ENCODE data around the gene IDH3G. TPM values are rescaled to one million over a fixed set of nuclear protein-coding genes. Genes with fewer than 3 reads are reported as not detected.
A peak's percentile ranks its signal among the peaks of the same experiment; 100 is the strongest.
"Not testable (repeated sequence)": the region's sequence is repeated elsewhere in the genome, so short reads cannot be mapped to it uniquely, and the experiment has no call there.

The IDH3G gene
- total and polyA plus RNA-seq, 4 donors = 33.3 to 72.5 (median 47.6) TPM

DNA sequence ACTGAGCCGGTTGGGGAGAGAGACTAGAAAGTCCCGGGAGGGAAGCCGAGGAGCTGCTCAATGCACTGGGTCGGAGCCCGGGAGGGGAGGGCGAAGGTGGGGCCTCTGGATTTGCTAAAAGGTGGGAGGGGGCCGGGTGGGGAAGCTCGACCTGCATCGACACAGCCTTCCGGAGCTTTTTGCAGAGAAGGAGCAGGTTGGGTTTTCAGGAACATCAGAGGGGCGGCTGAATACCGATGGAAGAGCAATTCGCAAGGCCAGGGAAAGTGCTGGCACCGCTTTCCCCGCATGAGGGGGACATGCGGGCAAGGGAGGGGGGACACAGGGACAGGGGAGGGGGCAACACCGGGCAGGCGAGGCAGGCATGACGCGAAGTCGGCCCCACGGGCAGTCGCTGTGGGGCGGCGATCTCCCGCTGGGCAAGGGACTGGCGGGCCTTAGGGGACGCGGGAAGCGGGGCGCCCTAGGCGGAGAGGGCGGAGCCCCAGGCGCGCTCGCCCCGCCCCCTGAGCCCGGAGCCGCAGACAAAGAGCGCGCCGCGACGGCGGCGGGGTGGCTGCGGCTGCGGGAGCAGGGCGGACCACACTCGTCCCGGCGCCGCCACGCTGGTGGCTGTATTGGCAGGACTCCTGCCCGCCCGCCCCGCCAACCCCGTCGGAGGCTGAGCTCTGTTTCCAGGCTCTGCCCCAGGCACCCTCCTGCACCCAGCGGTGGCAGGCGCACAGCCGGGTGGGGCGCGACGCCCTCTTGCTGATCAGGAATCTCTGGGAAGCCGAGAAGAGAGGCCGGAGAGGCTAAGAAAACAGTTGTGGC, 24.6 kb upstream of the IDH3G start:
- H3K9me3 ChIP-seq (ENCODE audit: control insufficient read depth, low read length) = no peaks in the 10 kb centered on the region
- intact Hi-C loops (cut with DNase I) = no loop called here
- H3K4me1 ChIP-seq (ENCODE audit: control insufficient read depth in 1 of 2, insufficient read depth in 2 of 2, low read length in 2 of 2) = no peaks in the 10 kb centered on the region
- no peaks in the 10 kb centered on the region for H3K27me3 ChIP-seq (ENCODE audit: control insufficient read depth in 1 of 2, insufficient read depth in 2 of 2, low read length in 1 of 2)
- DNase-seq = no peak
- H3K36me3 ChIP-seq (ENCODE audit: control insufficient read depth in 1 of 2, insufficient read depth in 2 of 2, low read length in 1 of 2) = no peaks in the 10 kb centered on the region
- peak; percentile 72 for ATAC-seq (ENCODE audit: low FRiP score)
- H3K4me3 ChIP-seq (ENCODE audit: low read length in 2 of 2) = peak overlapping the region in 1 of 2 donors; percentile 25
- H3K27ac ChIP-seq (ENCODE audit: low read depth in 1 of 2, low read length in 2 of 2) = no peak overlapping the region
- 6 to 16% methylated on average over 60 to 67 of the region's 67 CpGs for WGBS, 2 donors

DNA sequence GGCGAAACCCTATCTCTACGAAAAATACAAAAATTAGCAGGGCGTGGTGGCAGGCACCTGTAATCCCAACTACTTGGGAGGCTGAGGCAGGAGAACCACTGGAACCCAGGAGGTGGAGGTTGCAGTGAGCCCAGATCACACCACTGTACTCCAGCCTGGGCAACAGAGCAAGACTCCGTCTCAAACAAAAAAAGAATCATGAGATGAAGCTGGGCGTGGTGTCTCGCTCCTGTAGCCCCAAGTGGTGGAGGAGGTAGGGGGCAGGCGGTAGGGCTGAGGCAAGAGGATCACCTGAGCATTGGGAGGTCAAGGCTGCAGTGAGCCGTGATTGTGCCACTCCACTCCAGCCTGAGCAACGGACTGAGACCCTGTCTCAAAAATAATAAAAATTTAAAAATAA, 23.9 kb upstream of the IDH3G start:
- WGBS, 2 donors = 83 to 97% methylated on average over 9 of the region's 9 CpGs
- ATAC-seq (ENCODE audit: low FRiP score); H3K27me3 ChIP-seq (ENCODE audit: control insufficient read depth in 1 of 2, insufficient read depth in 2 of 2, low read length in 1 of 2); intact Hi-C loops (cut with DNase I); H3K9me3 ChIP-seq (ENCODE audit: control insufficient read depth, low read length); H3K36me3 ChIP-seq (ENCODE audit: control insufficient read depth in 1 of 2, insufficient read depth in 2 of 2, low read length in 1 of 2); H3K4me3 ChIP-seq (ENCODE audit: low read length in 2 of 2); H3K4me1 ChIP-seq (ENCODE audit: control insufficient read depth in 1 of 2, insufficient read depth in 2 of 2, low read length in 2 of 2); H3K27ac ChIP-seq (ENCODE audit: low read depth in 1 of 2, low read length in 2 of 2); DNase-seq: not testable (repeated sequence)

- Histone ChIP-seq H3K36me3 (ENCODE audit: control insufficient read depth in 1 of 2, insufficient read depth in 2 of 2, low read length in 1 of 2) (no peaks in the 10 kb centered on the region), H3K9me3 (ENCODE audit: control insufficient read depth, low read length) (no peaks in the 10 kb centered on the region), H3K4me3 (ENCODE audit: low read length in 2 of 2) (no peak overlapping the region), H3K27ac (ENCODE audit: low read depth in 1 of 2, low read length in 2 of 2) (no peak overlapping the region), H3K27me3 (ENCODE audit: control insufficient read depth in 1 of 2, insufficient read depth in 2 of 2, low read length in 1 of 2) (no peaks in the 10 kb centered on the region), H3K4me1 (ENCODE audit: control insufficient read depth in 1 of 2, insufficient read depth in 2 of 2, low read length in 2 of 2) (no peaks in the 10 kb centered on the region)
- no peak for ATAC-seq (ENCODE audit: low FRiP score)
- peak in 1 of 2 donors; percentile 36 for DNase-seq
- intact Hi-C loops (cut with DNase I) = no loop called here
- 85 to 86% methylated on average over 25 of the region's 25 CpGs for WGBS, 2 donors
Observed at GRCh38 chrX:153816831-153817690, 22.9 kb upstream of the IDH3G start.

- Histone ChIP-seq H3K36me3 (ENCODE audit: control insufficient read depth in 1 of 2, insufficient read depth in 2 of 2, low read length in 1 of 2) (no peaks in the 10 kb centered on the region), H3K27ac (ENCODE audit: low read depth in 1 of 2, low read length in 2 of 2) (no peak overlapping the region), H3K27me3 (ENCODE audit: control insufficient read depth in 1 of 2, insufficient read depth in 2 of 2, low read length in 1 of 2) (no peaks in the 10 kb centered on the region), H3K4me1 (ENCODE audit: control insufficient read depth in 1 of 2, insufficient read depth in 2 of 2, low read length in 2 of 2) (no peaks in the 10 kb centered on the region), H3K4me3 (ENCODE audit: low read length in 2 of 2) (no peak overlapping the region), H3K9me3 (ENCODE audit: control insufficient read depth, low read length) (no peaks in the 10 kb centered on the region)
- intact Hi-C loops (cut with DNase I) = no loop called here
- no peak for ATAC-seq (ENCODE audit: low FRiP score)
- DNase-seq = no peak
- WGBS, 2 donors = 76% methylated on average over 19 of the region's 19 CpGs
Observed at GRCh38 chrX:153814591-153815315, 20.6 kb upstream of the IDH3G start.

- Histone ChIP-seq H3K27ac (ENCODE audit: low read depth in 1 of 2, low read length in 2 of 2) (no peak overlapping the region), H3K4me3 (ENCODE audit: low read length in 2 of 2) (no peak overlapping the region), H3K9me3 (ENCODE audit: control insufficient read depth, low read length) (no peaks in the 10 kb centered on the region), H3K27me3 (ENCODE audit: control insufficient read depth in 1 of 2, insufficient read depth in 2 of 2, low read length in 1 of 2) (no peaks in the 10 kb centered on the region), H3K36me3 (ENCODE audit: control insufficient read depth in 1 of 2, insufficient read depth in 2 of 2, low read length in 1 of 2) (no peaks in the 10 kb centered on the region), H3K4me1 (ENCODE audit: control insufficient read depth in 1 of 2, insufficient read depth in 2 of 2, low read length in 2 of 2) (no peaks in the 10 kb centered on the region)
- intact Hi-C loops (cut with DNase I) = no loop called here
- no peak for DNase-seq
- 90 to 91% methylated on average over 5 of the region's 5 CpGs for WGBS, 2 donors
- ATAC-seq (ENCODE audit: low FRiP score) = no peak
Observed at GRCh38 chrX:153813161-153813560, 19.0 kb upstream of the IDH3G start.

- intact Hi-C loops (cut with DNase I) = no loop called here
Observed at GRCh38 chrX:153812220-153812619, 18.0 kb upstream of the IDH3G start.

GRCh38 chrX:153807976-153808375, 13.8 kb upstream of the IDH3G start:
- H3K4me1 ChIP-seq (ENCODE audit: control insufficient read depth in 1 of 2, insufficient read depth in 2 of 2, low read length in 2 of 2) = no peaks in the 10 kb centered on the region
- 93 to 94% methylated on average over 18 to 19 of the region's 19 CpGs for WGBS, 2 donors
- DNase-seq (no peak), ATAC-seq (ENCODE audit: low FRiP score) (no peak)
- no peaks in the 10 kb centered on the region for H3K36me3 ChIP-seq (ENCODE audit: control insufficient read depth in 1 of 2, insufficient read depth in 2 of 2, low read length in 1 of 2)
- intact Hi-C loops (cut with DNase I) = no loop called here
- no peak overlapping the region for H3K4me3 ChIP-seq (ENCODE audit: low read length in 2 of 2)
- no peaks in the 10 kb centered on the region for H3K9me3 ChIP-seq (ENCODE audit: control insufficient read depth, low read length)
- H3K27me3 ChIP-seq (ENCODE audit: control insufficient read depth in 1 of 2, insufficient read depth in 2 of 2, low read length in 1 of 2) = no peaks in the 10 kb centered on the region
- H3K27ac ChIP-seq (ENCODE audit: low read depth in 1 of 2, low read length in 2 of 2) = no peak overlapping the region

More at GRCh38 chrX:153812220-153812619, 18.0 kb upstream of the IDH3G start:
- Histone ChIP-seq H3K4me3 (ENCODE audit: low read length in 2 of 2) (no peak overlapping the region), H3K36me3 (ENCODE audit: control insufficient read depth in 1 of 2, insufficient read depth in 2 of 2, low read length in 1 of 2) (no peaks in the 10 kb centered on the region), H3K27ac (ENCODE audit: low read depth in 1 of 2, low read length in 2 of 2) (no peak overlapping the region), H3K4me1 (ENCODE audit: control insufficient read depth in 1 of 2, insufficient read depth in 2 of 2, low read length in 2 of 2) (no peaks in the 10 kb centered on the region), H3K9me3 (ENCODE audit: control insufficient read depth, low read length) (no peaks in the 10 kb centered on the region), H3K27me3 (ENCODE audit: control insufficient read depth in 1 of 2, insufficient read depth in 2 of 2, low read length in 1 of 2) (no peaks in the 10 kb centered on the region)
- 45 to 58% methylated on average over 14 of the region's 14 CpGs for WGBS, 2 donors
- ATAC-seq (ENCODE audit: low FRiP score) = no peak
- DNase-seq = no peak

- H3K27ac ChIP-seq (ENCODE audit: low read depth in 1 of 2, low read length in 2 of 2) = no peak overlapping the region
- H3K4me1 ChIP-seq (ENCODE audit: control insufficient read depth in 1 of 2, insufficient read depth in 2 of 2, low read length in 2 of 2) = no peaks in the 10 kb centered on the region
- H3K9me3 ChIP-seq (ENCODE audit: control insufficient read depth, low read length) = no peaks in the 10 kb centered on the region
- WGBS, 2 donors = 94 to 95% methylated on average over 26 to 28 of the region's 28 CpGs
- no peak for ATAC-seq (ENCODE audit: low FRiP score)
- H3K27me3 ChIP-seq (ENCODE audit: control insufficient read depth in 1 of 2, insufficient read depth in 2 of 2, low read length in 1 of 2) = no peaks in the 10 kb centered on the region
- no peak overlapping the region for H3K4me3 ChIP-seq (ENCODE audit: low read length in 2 of 2)
- DNase-seq = no peak
- no peaks in the 10 kb centered on the region for H3K36me3 ChIP-seq (ENCODE audit: control insufficient read depth in 1 of 2, insufficient read depth in 2 of 2, low read length in 1 of 2)
- intact Hi-C loops (cut with DNase I) = no loop called here
Observed at GRCh38 chrX:153806999-153807575, 12.9 kb upstream of the IDH3G start.
